H1 (cell line): Measurements from ENCODE around the gene MYBPC2. TPM values are rescaled to one million over a fixed set of nuclear protein-coding genes. Genes with fewer than 3 reads are reported as not detected.

ENCODE experiments used
- CTCF ChIA-PET: fragments of 300-600 bp; sonication (Branson Sonifier 250); formaldehyde crosslinking; loops from one replicate; lab custom pipeline; 2021; ENCODE audit not compliant: partially characterized antibody; lab: Charles Lee
- POLR2A ChIA-PET: fragments of 300-600 bp; sonication (Branson Sonifier 250); formaldehyde crosslinking; loops from one replicate; lab custom pipeline; 2021; ENCODE audit warnings: inconsistent platforms; ENCODE audit not compliant: partially characterized antibody; lab: Charles Lee
- DNase-seq, 2 experiments: peaks; one replicate each; pipeline versions ENCODE4 v3.0.0 to v3.0.0-alpha.2; 2010 to 2022; ENCODE audit warnings: low spot score in 2 of 2, low read depth in 1 of 2, mixed read lengths in 1 of 2
- FAIRE-seq: peaks from 2 replicates; lab custom pipeline; 2011; peaks lifted over from hg19 to GRCh38; lab: Jason Lieb, UNC
- H2AFZ ChIP-seq: 2 replicates; pipeline ENCODE4 v1.8.1; 2012; ENCODE audit warnings: low read length, inconsistent platforms
- H2AK5ac ChIP-seq: 2 replicates; pipeline ENCODE4 v1.6.1; 2013; ENCODE audit warnings: low read depth, low read length
- H2BK120ac ChIP-seq: replicated peaks from 2 replicates; pipeline ENCODE3; 2013; ENCODE audit warnings: low read depth, low read length, inconsistent platforms
- H2BK12ac ChIP-seq: 2 replicates; pipeline ENCODE4 v1.6.1; 2013; ENCODE audit warnings: low read depth, low read length
- H2BK15ac ChIP-seq: 2 replicates; pipeline ENCODE4 v1.6.1; 2013; ENCODE audit warnings: low read length
- H2BK20ac ChIP-seq: 2 replicates; pipeline ENCODE4 v1.6.1; 2013; ENCODE audit warnings: low read length
- H2BK5ac ChIP-seq: 2 replicates; pipeline ENCODE4 v1.6.1; 2013; ENCODE audit warnings: low read depth, low read length
- H3K14ac ChIP-seq: 2 replicates; pipeline ENCODE4 v1.6.1; 2013; ENCODE audit warnings: inconsistent platforms; ENCODE audit not compliant: insufficient read length
- H3K18ac ChIP-seq: 2 replicates; pipeline ENCODE4 v1.6.1; 2013; ENCODE audit warnings: low read length; ENCODE audit errors: extremely low read depth
- H3K23ac ChIP-seq: 2 replicates; pipeline ENCODE4 v1.6.1; 2013; ENCODE audit warnings: inconsistent platforms; ENCODE audit not compliant: insufficient read length
- H3K23me2 ChIP-seq: 2 replicates; pipeline ENCODE4 v1.6.1; 2013; ENCODE audit warnings: low read depth, low read length
- H3K27ac ChIP-seq: 2 replicates; pipeline ENCODE4 v1.6.1; 2011; ENCODE audit warnings: low read depth, low read length, inconsistent platforms
- H3K27me3 ChIP-seq, 4 experiments: replicated peaks in 1 of 4; 1 replicate in 1 of 4; 2 replicates in 3 of 4; pipeline versions ENCODE4 v1.6.1 to v1.8.1; 2011 to 2013; ENCODE audit warnings: low read length in 3 of 4, mild to moderate bottlenecking in 3 of 4, inconsistent platforms in 2 of 4, mixed read lengths in 2 of 4, moderate library complexity in 1 of 4; ENCODE audit not compliant: control insufficient read depth in 3 of 4, insufficient read depth in 3 of 4; ENCODE audit errors: extremely low read depth in 1 of 4
- H3K36me3 ChIP-seq, 4 experiments: 2 replicates each; pipeline versions ENCODE4 v1.6.1 to v1.8.1; 2011 to 2013; ENCODE audit warnings: mild to moderate bottlenecking in 4 of 4, low read length in 3 of 4, moderate library complexity in 2 of 4, control low read depth in 1 of 4, inconsistent platforms in 1 of 4; ENCODE audit not compliant: insufficient read depth in 4 of 4, control insufficient read depth in 2 of 4
- H3K4ac ChIP-seq: replicated peaks from 2 replicates; pipeline ENCODE3; 2013; ENCODE audit warnings: low read length, low read depth, mixed read lengths, inconsistent platforms; ENCODE audit not compliant: insufficient read length
- H3K4me1 ChIP-seq, 4 experiments: replicated peaks in 1 of 4; 1 replicate in 1 of 4; 2 replicates in 3 of 4; pipeline versions ENCODE4 v1.6.1 to v1.8.1; 2011 to 2013; ENCODE audit warnings: low read length in 3 of 4, inconsistent platforms in 2 of 4, mixed read lengths in 1 of 4; ENCODE audit not compliant: insufficient read depth in 4 of 4, control insufficient read depth in 3 of 4
- H3K4me2 ChIP-seq, 2 experiments: 2 replicates each; pipeline versions ENCODE4 v1.6.1 to v1.8.1; 2011 to 2013; ENCODE audit warnings: low read depth in 2 of 2, low read length in 2 of 2, control low read depth in 1 of 2, inconsistent platforms in 1 of 2, mild to moderate bottlenecking in 1 of 2; ENCODE audit not compliant: insufficient read depth in 1 of 2
- H3K4me3 ChIP-seq, 4 experiments: fragments of 200-600, 300-600 bp in 1 of 4; sonication (generic), shearing (Covaris generic), sonication (Bioruptor Twin) in 1 of 4; 2 replicates each; pipeline versions ENCODE4 v1.5.1 to v1.8.1; 2011 to 2016; ENCODE audit warnings: low read length in 4 of 4, low read depth in 3 of 4, control low read depth in 2 of 4, inconsistent platforms in 2 of 4, mild to moderate bottlenecking in 2 of 4, mixed read lengths in 1 of 4, moderate library complexity in 1 of 4; ENCODE audit not compliant: insufficient read depth in 2 of 4; ENCODE audit errors: extremely low read depth in 1 of 4
- H3K56ac ChIP-seq: replicated peaks from 2 replicates; pipeline ENCODE3; 2013; ENCODE audit warnings: low read depth, mild to moderate bottlenecking, mixed read lengths, low read length, inconsistent platforms; ENCODE audit not compliant: insufficient read length
- H3K79me1 ChIP-seq: 2 replicates; pipeline ENCODE4 v1.6.1; 2013; ENCODE audit warnings: low read depth, low read length, control low read depth
- H3K79me2 ChIP-seq, 2 experiments: 2 replicates each; pipeline versions ENCODE4 v1.6.1 to v1.8.1; 2012 to 2013; ENCODE audit warnings: low read length in 2 of 2, mild to moderate bottlenecking in 2 of 2, inconsistent platforms in 1 of 2; ENCODE audit not compliant: insufficient read depth in 2 of 2, control insufficient read depth in 1 of 2
- H3K9ac ChIP-seq, 4 experiments: replicated peaks in 1 of 4; 1 replicate in 1 of 4; 2 replicates in 3 of 4; pipeline versions ENCODE4 v1.6.1 to v1.8.1; 2011 to 2013; ENCODE audit warnings: low read depth in 3 of 4, low read length in 3 of 4, control low read depth in 2 of 4, mild to moderate bottlenecking in 2 of 4, moderate library complexity in 2 of 4, inconsistent platforms in 1 of 4; ENCODE audit errors: extremely low read depth in 1 of 4
- H3K9me3 ChIP-seq, 2 experiments: 2 replicates each; pipeline versions ENCODE4 v1.6.1 to v1.8.1; 2012 to 2013; ENCODE audit warnings: mild to moderate bottlenecking in 2 of 2, moderate library complexity in 2 of 2, control low read depth in 1 of 2, inconsistent platforms in 1 of 2, low read depth in 1 of 2, low read length in 1 of 2, mixed read lengths in 1 of 2; ENCODE audit not compliant: insufficient read depth in 2 of 2
- H4K20me1 ChIP-seq, 2 experiments: replicated peaks in 1 of 2; 2 replicates each; pipeline versions ENCODE3 to v1.8.1; 2011 to 2013; ENCODE audit warnings: inconsistent platforms in 2 of 2, low read length in 2 of 2, mild to moderate bottlenecking in 1 of 2; ENCODE audit not compliant: insufficient read depth in 2 of 2, control insufficient read depth in 1 of 2
- H4K5ac ChIP-seq: 2 replicates; pipeline ENCODE4 v1.6.1; 2013; ENCODE audit warnings: low read length, low read depth, mixed read lengths, inconsistent platforms; ENCODE audit not compliant: insufficient read length
- H4K8ac ChIP-seq: 2 replicates; pipeline ENCODE4 v1.8.0; 2013; ENCODE audit warnings: mild to moderate bottlenecking, moderate library complexity, low read length, inconsistent platforms; ENCODE audit not compliant: insufficient read depth; ENCODE audit errors: extremely low read depth
- H4K91ac ChIP-seq: replicated peaks from 2 replicates; pipeline ENCODE3; 2013; ENCODE audit warnings: low read length, mixed read lengths, inconsistent platforms; ENCODE audit not compliant: insufficient read length
- CTBP2 ChIP-seq: IDR thresholded peaks from 2 replicates; pipeline ENCODE4 v1.7.0; 2011; ENCODE audit warnings: borderline replicate concordance, mild to moderate bottlenecking, moderate library complexity, mixed read lengths, low read length; ENCODE audit not compliant: insufficient read depth, insufficient read length
- JUND ChIP-seq: IDR thresholded peaks from 2 replicates; pipeline ENCODE4 v1.6.1; 2011; ENCODE audit warnings: mild to moderate bottlenecking, improper control_type of control experiment, low read length
- POLR2A ChIP-seq, 2 experiments: IDR thresholded peaks; 1 replicate in 1 of 2; 2 replicates in 1 of 2; pipeline ENCODE4 v1.6.1; 2011; ENCODE audit warnings: low read depth in 2 of 2, low read length in 2 of 2, mild to moderate bottlenecking in 2 of 2; ENCODE audit errors: control extremely low read depth in 1 of 2
- WGBS, 2 experiments: shearing (Covaris generic) in 1 of 2; methylation state at CpG; one replicate each; pipeline versions ENCODE4 v1.1.6 to v1.1.7; 2013 to 2015; ENCODE audit warnings: low lambda C conversion rate in 2 of 2, mixed read lengths in 2 of 2, inconsistent platforms in 1 of 2, low coverage in 1 of 2, missing lambda C conversion rate in 1 of 2; ENCODE audit not compliant: insufficient replicate concordance in 2 of 2, insufficient coverage in 1 of 2, insufficient read length in 1 of 2; ENCODE audit errors: extremely low coverage in 1 of 2, missing lambda C conversion rate in 1 of 2; 5-methylcytosine and 5-hydroxymethylcytosine counted together
- polyA plus RNA-seq, 7 experiments: library from polyadenylated mRNA; depleted of rRNA in 3 of 7; stranded (reverse) in 5 of 7; unstranded in 2 of 7; fragments of >200 nt in 5 of 7; fragments of 200-250 nt in 2 of 7; gene quantifications; 1 replicate in 5 of 7; 2 replicates in 1 of 7; 4 replicates in 1 of 7; pipeline versions ENCODE4 v1.2.1 to v1.2.3, GENCODE V29; 2011 to 2013; ENCODE audit warnings: missing spikeins in 2 of 7, mixed read lengths in 2 of 7
- total RNA-seq: library from RNA; stranded (reverse); fragmentation: NEBNext Ultra II Directional; extraction: Animal tissue kit (Norgen Biotek cat#: 25700); gene quantifications from 2 replicates; pipeline ENCODE4 v1.2.1, GENCODE V29; 2021

MYBPC2 gene
- total and polyA plus RNA-seq, 2 of the 8 experiments (the other 6 are each of a cell fraction or from before 2014, with no cell fraction given): 1.8 to 3.1 TPM

GRCh38 chr19:50435627-50436026 is 2.9 kb downstream of the MYBPC2 start:
- H3K9ac ChIP-seq: no peak overlapping the region
- POLR2A ChIA-PET: interaction anchor here (0.7 to 1.4 kb wide), 2 partner anchors 17 to 19 kb away, joined by 4 read pairs; partner anchors contain the start of gene SPIB

More at GRCh38 chr19:50435627-50436026, 2.9 kb downstream of the MYBPC2 start:
- Histone ChIP-seq H3K4ac (no peak overlapping the region), H3K79me2 (no peaks in the 10 kb centered on the region), H3K4me2 (no peak overlapping the region), H2BK120ac (no peak overlapping the region), H2BK20ac (no peak overlapping the region), H4K8ac (no peak overlapping the region), H3K79me1 (no peaks in the 10 kb centered on the region), H4K91ac (no peak overlapping the region), H3K56ac (no peak overlapping the region), H3K27me3 (peaks cover 0 to 4% (median 3%) of the 10 kb centered on the region in 4 experiments; a peak in 4 of 7 replicates), H2BK15ac (0 out of 2 replicates have a peak overlapping the region, but pooled peaks have one; percentile 61), H3K9me3 (no peaks in the 10 kb centered on the region), H3K23ac (no peak overlapping the region), H3K27ac (no peak overlapping the region), H2BK5ac (no peak overlapping the region), H4K20me1 (no peaks in the 10 kb centered on the region), H3K4me3 (no peak overlapping the region), H2AK5ac (no peak overlapping the region), H3K18ac (no peak overlapping the region), H3K4me1 (peaks cover 2 to 13% (median 9%) of the 10 kb centered on the region in 4 experiments), H2AFZ (no peak overlapping the region), H2BK12ac (no peak overlapping the region), H4K5ac (no peak overlapping the region), H3K36me3 (no peaks in the 10 kb centered on the region), H3K23me2 (peaks cover 7% of the 10 kb centered on the region; the same call in 1 of the 2 replicates), H3K14ac (no peak overlapping the region)
- CTCF ChIA-PET: interaction anchor here (0.6 to 1.4 kb wide), 6 partner anchors 8 to 153 kb away, joined by 3 to 11 read pairs (median 3); no protein-coding TSS in a partner anchor
- no peak for DNase-seq
- 96% methylated on average over 10 of the region's 12 CpGs; no CpG with 5 or more reads in 1 of the 2 experiments for WGBS, 2 experiments
- no peak for TF ChIP-seq JUND
- TF ChIP-seq CTBP2: no peak
- no peak for TF ChIP-seq POLR2A (IDR thresholded peaks at IDR 0.05; ENCODE audit: control extremely low read depth in 1 of 2, low read depth in 2 of 2, low read length in 2 of 2)
- no peak for FAIRE-seq
